Measurements from ENCODE around the gene CDH4.

CDH4 gene

GRCh38 chr20:61508301-61509096, 256.4 kb downstream of the CDH4 start:
- peak overlapping the region; percentile 5 for H3K4ac ChIP-seq (ENCODE audit: low read depth, low read length)
- H3K4me1 ChIP-seq (ENCODE audit: control insufficient read depth, low read depth, low read length): peaks cover 11% of the 10 kb centered on the region
- H2BK15ac ChIP-seq (replicated peaks; ENCODE audit: low read depth): no peak overlapping the region
- peak overlapping the region; percentile 63 for H3K56ac ChIP-seq (ENCODE audit: low read length)
- H4K8ac ChIP-seq (ENCODE audit: low read depth, low read length): no peak overlapping the region
- no peak overlapping the region for H3K18ac ChIP-seq (ENCODE audit: low read length)
- no peak overlapping the region for H2BK120ac ChIP-seq (ENCODE audit: low read depth, low read length)
- WGBS (ENCODE audit: extremely low coverage, insufficient coverage, low lambda C conversion rate): no CpG with 5 or more reads among the region's 13 CpGs
- no peaks in the 10 kb centered on the region for H3K27me3 ChIP-seq (ENCODE audit: insufficient read depth, low read length, poor library complexity)
- H3K4me2 ChIP-seq (ENCODE audit: low read length): no peak overlapping the region
- no peaks in the 10 kb centered on the region for H3K79me1 ChIP-seq (ENCODE audit: low read length)
- no peak overlapping the region for H3K9ac ChIP-seq (ENCODE audit: low read length)
- no peak overlapping the region for H4K5ac ChIP-seq (ENCODE audit: low read length)
- no peak overlapping the region for H3K4me3 ChIP-seq (ENCODE audit: low read length)
- no peak overlapping the region for H3K27ac ChIP-seq (ENCODE audit: low read depth, low read length)
- peak overlapping the region; percentile 11 for H2AK5ac ChIP-seq (ENCODE audit: low read length)
- no peaks in the 10 kb centered on the region for H3K36me3 ChIP-seq (ENCODE audit: control insufficient read depth, insufficient read depth, low read length)
- H3K79me2 ChIP-seq (ENCODE audit: control insufficient read depth, insufficient read depth, low read length): no peaks in the 10 kb centered on the region
- H3K23ac ChIP-seq (ENCODE audit: low read length): no peak overlapping the region
- no peak for DNase-seq
- peak overlapping the region; percentile 17 for H2BK5ac ChIP-seq (ENCODE audit: low read length)

- no peak overlapping the region for H4K5ac ChIP-seq (ENCODE audit: low read length)
- H3K79me2 ChIP-seq (ENCODE audit: control insufficient read depth, insufficient read depth, low read length): no peaks in the 10 kb centered on the region
- peak overlapping the region; percentile 35 for H2BK120ac ChIP-seq (ENCODE audit: low read depth, low read length)
- H3K4me1 ChIP-seq (ENCODE audit: control insufficient read depth, low read depth, low read length): peaks cover 11% of the 10 kb centered on the region
- DNase-seq: peak; percentile 94
- H3K9ac ChIP-seq (ENCODE audit: low read length): no peak overlapping the region
- H3K18ac ChIP-seq (ENCODE audit: low read length): peak overlapping the region; percentile 33
- H2AK5ac ChIP-seq (ENCODE audit: low read length): no peak overlapping the region
- H3K36me3 ChIP-seq (ENCODE audit: control insufficient read depth, insufficient read depth, low read length): no peaks in the 10 kb centered on the region
- H3K27me3 ChIP-seq (ENCODE audit: insufficient read depth, low read length, poor library complexity): no peaks in the 10 kb centered on the region
- H4K8ac ChIP-seq (ENCODE audit: low read depth, low read length): no peak overlapping the region
- H3K23ac ChIP-seq (ENCODE audit: low read length): no peak overlapping the region
- WGBS (ENCODE audit: extremely low coverage, insufficient coverage, low lambda C conversion rate): no CpG with 5 or more reads among the region's 7 CpGs
- H3K4me3 ChIP-seq (ENCODE audit: low read length): no peak overlapping the region
- no peaks in the 10 kb centered on the region for H3K79me1 ChIP-seq (ENCODE audit: low read length)
- H2BK5ac ChIP-seq (ENCODE audit: low read length): peak overlapping the region; percentile 83
- H3K27ac ChIP-seq (ENCODE audit: low read depth, low read length): peak overlapping the region; percentile 49
- peak overlapping the region; percentile 17 for H3K56ac ChIP-seq (ENCODE audit: low read length)
- H2BK15ac ChIP-seq (replicated peaks; ENCODE audit: low read depth): no peak overlapping the region
- no peak overlapping the region for H3K4ac ChIP-seq (ENCODE audit: low read depth, low read length)
- H3K4me2 ChIP-seq (ENCODE audit: low read length): no peak overlapping the region
These were observed 258.8 kb downstream of the CDH4 start for GRCh38 chr20:61510778-61511330.

- Histone ChIP-seq H2BK5ac (ENCODE audit: low read length) (peak overlapping the region; percentile 84), H3K4ac (ENCODE audit: low read depth, low read length) (peak overlapping the region; percentile 82), H3K9ac (ENCODE audit: low read length) (no peak overlapping the region), H2BK120ac (ENCODE audit: low read depth, low read length) (peak overlapping the region; percentile 18), H3K23ac (ENCODE audit: low read length) (no peak overlapping the region), H4K8ac (ENCODE audit: low read depth, low read length) (no peak overlapping the region), H3K36me3 (ENCODE audit: control insufficient read depth, insufficient read depth, low read length) (no peaks in the 10 kb centered on the region), H3K27ac (ENCODE audit: low read depth, low read length) (peak overlapping the region; percentile 56), H3K4me1 (ENCODE audit: control insufficient read depth, low read depth, low read length) (peaks cover 11% of the 10 kb centered on the region), H3K79me2 (ENCODE audit: control insufficient read depth, insufficient read depth, low read length) (no peaks in the 10 kb centered on the region), H3K18ac (ENCODE audit: low read length) (peak overlapping the region; percentile 35), H3K27me3 (ENCODE audit: insufficient read depth, low read length, poor library complexity) (no peaks in the 10 kb centered on the region), H4K5ac (ENCODE audit: low read length) (peak overlapping the region; percentile 24), H3K4me2 (ENCODE audit: low read length) (no peak overlapping the region), H3K56ac (ENCODE audit: low read length) (peak overlapping the region; percentile 45), H2BK15ac (replicated peaks; ENCODE audit: low read depth) (no peak overlapping the region), H3K4me3 (ENCODE audit: low read length) (no peak overlapping the region), H2AK5ac (ENCODE audit: low read length) (no peak overlapping the region), H3K79me1 (ENCODE audit: low read length) (no peaks in the 10 kb centered on the region)
- no CpG with 5 or more reads among the region's 11 CpGs for WGBS (ENCODE audit: extremely low coverage, insufficient coverage, low lambda C conversion rate)
- no peak for DNase-seq
These were observed 260.4 kb downstream of the CDH4 start for GRCh38 chr20:61512475-61512874.

GRCh38 chr20:61513124-61514017, 261.3 kb downstream of the CDH4 start:
- Histone ChIP-seq H3K4me1 (ENCODE audit: control insufficient read depth, low read depth, low read length) (peaks cover 11% of the 10 kb centered on the region), H3K9ac (ENCODE audit: low read length) (no peak overlapping the region), H3K18ac (ENCODE audit: low read length) (no peak overlapping the region), H4K5ac (ENCODE audit: low read length) (no peak overlapping the region), H3K4me2 (ENCODE audit: low read length) (no peak overlapping the region), H3K56ac (ENCODE audit: low read length) (no peak overlapping the region), H2BK15ac (replicated peaks; ENCODE audit: low read depth) (no peak overlapping the region), H3K23ac (ENCODE audit: low read length) (no peak overlapping the region), H3K27me3 (ENCODE audit: insufficient read depth, low read length, poor library complexity) (no peaks in the 10 kb centered on the region), H3K36me3 (ENCODE audit: control insufficient read depth, insufficient read depth, low read length) (no peaks in the 10 kb centered on the region), H4K8ac (ENCODE audit: low read depth, low read length) (no peak overlapping the region), H3K79me1 (ENCODE audit: low read length) (no peaks in the 10 kb centered on the region), H2BK120ac (ENCODE audit: low read depth, low read length) (no peak overlapping the region), H3K4me3 (ENCODE audit: low read length) (no peak overlapping the region), H3K79me2 (ENCODE audit: control insufficient read depth, insufficient read depth, low read length) (no peaks in the 10 kb centered on the region), H2AK5ac (ENCODE audit: low read length) (peak overlapping the region; percentile 5), H2BK5ac (ENCODE audit: low read length) (peak overlapping the region; percentile 21), H3K27ac (ENCODE audit: low read depth, low read length) (no peak overlapping the region), H3K4ac (ENCODE audit: low read depth, low read length) (no peak overlapping the region)
- no CpG with 5 or more reads among the region's 17 CpGs for WGBS (ENCODE audit: extremely low coverage, insufficient coverage, low lambda C conversion rate)
- no peak for DNase-seq

GRCh38 chr20:61514018-61514365, 261.9 kb downstream of the CDH4 start:
- Histone ChIP-seq H3K4ac (ENCODE audit: low read depth, low read length) (no peak overlapping the region), H2AK5ac (ENCODE audit: low read length) (no peak overlapping the region), H3K56ac (ENCODE audit: low read length) (no peak overlapping the region), H3K79me1 (ENCODE audit: low read length) (no peaks in the 10 kb centered on the region), H3K4me1 (ENCODE audit: control insufficient read depth, low read depth, low read length) (peaks cover 11% of the 10 kb centered on the region), H3K23ac (ENCODE audit: low read length) (no peak overlapping the region), H3K27ac (ENCODE audit: low read depth, low read length) (no peak overlapping the region), H2BK120ac (ENCODE audit: low read depth, low read length) (no peak overlapping the region), H3K4me2 (ENCODE audit: low read length) (no peak overlapping the region), H3K18ac (ENCODE audit: low read length) (no peak overlapping the region), H2BK5ac (ENCODE audit: low read length) (no peak overlapping the region), H3K36me3 (ENCODE audit: control insufficient read depth, insufficient read depth, low read length) (no peaks in the 10 kb centered on the region), H4K5ac (ENCODE audit: low read length) (no peak overlapping the region), H2BK15ac (replicated peaks; ENCODE audit: low read depth) (no peak overlapping the region), H3K4me3 (ENCODE audit: low read length) (no peak overlapping the region), H4K8ac (ENCODE audit: low read depth, low read length) (no peak overlapping the region), H3K9ac (ENCODE audit: low read length) (no peak overlapping the region), H3K79me2 (ENCODE audit: control insufficient read depth, insufficient read depth, low read length) (no peaks in the 10 kb centered on the region), H3K27me3 (ENCODE audit: insufficient read depth, low read length, poor library complexity) (no peaks in the 10 kb centered on the region)
- no CpG with 5 or more reads among the region's 5 CpGs for WGBS (ENCODE audit: extremely low coverage, insufficient coverage, low lambda C conversion rate)
- DNase-seq: peak; percentile 47

All from mesendoderm (in vitro differentiated cells).